GM12878 (cell line): ENCODE data around the gene C10orf71. TPM values are rescaled to one million over a fixed set of nuclear protein-coding genes. Genes with fewer than 3 reads are reported as not detected.

Source experiments
- ATAC-seq: fragments of 200-7000 bp; cut with Tn5 transposase; 3 replicates; pipeline ENCODE4 v1.9.1; 2020; ENCODE audit warnings: mild to moderate bottlenecking, moderate library complexity
- BruUV-seq: library from RNA; stranded (reverse); fragments of 400-500 nt; replicated peaks from 2 replicates; lab custom pipeline; 2021; lab: Mats Ljungman, UMichigan
- CTCF ChIA-PET: fragments of 300-600 bp; sonication (Branson Sonifier 250); formaldehyde crosslinking; extraction: SDS; loops from one replicate; lab custom pipeline; 2021; ENCODE audit warnings: inconsistent platforms; lab: Yijun Ruan, JAX
- POLR2A ChIA-PET: fragments of 350-600 bp; formaldehyde crosslinking; extraction: SDS; loops from one replicate; lab custom pipeline; 2021; ENCODE audit warnings: inconsistent platforms; lab: Charles Lee
- RAD21 ChIA-PET: fragments of 300-600 bp; sonication (Branson Sonifier 250); formaldehyde crosslinking; loops from one replicate; lab custom pipeline; 2023; ENCODE audit warnings: antibody characterized with exemption; ENCODE audit not compliant: unreplicated experiment; lab: Charles Lee
- SMC1A ChIA-PET: fragments of 300-600 bp; sonication (Branson Sonifier 250); formaldehyde crosslinking; loops from one replicate; lab custom pipeline; 2023; ENCODE audit not compliant: unreplicated experiment, uncharacterized antibody; lab: Charles Lee
- DNase-seq: peaks from one replicate; pipeline ENCODE4 v3.0.0-alpha.2; 2011; ENCODE audit warnings: low read depth, low spot score
- FAIRE-seq: peaks from 3 replicates; lab custom pipeline; 2011; peaks lifted over from hg19 to GRCh38; lab: Jason Lieb, UNC
- H2AFZ ChIP-seq: 2 replicates; pipeline ENCODE4 v1.6.0; 2011; ENCODE audit warnings: low read depth, low read length, control low read depth; ENCODE audit not compliant: control insufficient read depth
- H3K27ac ChIP-seq: 2 replicates; pipeline ENCODE4 v1.5.1; 2011; ENCODE audit warnings: control low read depth; ENCODE audit not compliant: control insufficient read depth, insufficient read depth
- H3K27me3 ChIP-seq, 2 experiments: replicated peaks in 1 of 2; 2 replicates each; pipeline versions ENCODE4 v1.6.0 to v1.6.1; 2011; ENCODE audit warnings: low read length in 1 of 2; ENCODE audit not compliant: control insufficient read depth in 2 of 2, insufficient read depth in 2 of 2
- H3K36me3 ChIP-seq, 2 experiments: 2 replicates each; pipeline ENCODE4 v1.5.1; 2011; ENCODE audit warnings: low read length in 1 of 2; ENCODE audit not compliant: control insufficient read depth in 2 of 2, insufficient read depth in 2 of 2
- H3K4me1 ChIP-seq: 2 replicates; pipeline ENCODE4 v1.6.1; 2011; ENCODE audit warnings: mild to moderate bottlenecking, low read length, moderate library complexity, mixed read lengths; ENCODE audit not compliant: control insufficient read depth, insufficient read depth
- H3K4me2 ChIP-seq: 2 replicates; pipeline ENCODE4 v1.6.0; 2011; ENCODE audit warnings: control low read depth; ENCODE audit not compliant: control insufficient read depth, insufficient read depth
- H3K4me3 ChIP-seq: fragments of 200-600 bp; sonication (generic); 2 replicates; pipeline ENCODE4 v1.5.1; 2016
- H3K79me2 ChIP-seq: 2 replicates; pipeline ENCODE4 v1.6.0; 2011; ENCODE audit warnings: low read length; ENCODE audit not compliant: control insufficient read depth, insufficient read depth
- H3K9ac ChIP-seq: 2 replicates; pipeline ENCODE4 v1.8.0; 2011; ENCODE audit warnings: low read length, control low read depth, mixed read lengths; ENCODE audit not compliant: control insufficient read depth, insufficient read depth
- H3K9me3 ChIP-seq: replicated peaks from 3 replicates; pipeline ENCODE4 v1.5.1; 2011; ENCODE audit warnings: mild to moderate bottlenecking, low read length; ENCODE audit not compliant: control insufficient read depth, insufficient read depth
- H4K20me1 ChIP-seq: 2 replicates; pipeline ENCODE4 v1.6.0; 2011; ENCODE audit not compliant: control insufficient read depth, insufficient read depth
- CHD1 ChIP-seq: IDR thresholded peaks from 2 replicates; pipeline ENCODE4 v1.6.1; 2012; ENCODE audit warnings: low read depth, low read length, improper control_type of control experiment
- CTCF ChIP-seq, 3 experiments: IDR thresholded peaks in 2 of 3; conservative IDR thresholded peaks in 1 of 3; 2 replicates each; pipeline ENCODE4 v1.5.1; 2011; ENCODE audit warnings: low read depth in 3 of 3, low read length in 3 of 3, mild to moderate bottlenecking in 3 of 3, control low read depth in 2 of 3, moderate library complexity in 2 of 3, inconsistent platforms in 1 of 3, mixed read lengths in 1 of 3; ENCODE audit not compliant: control insufficient read depth in 2 of 3, insufficient read depth in 1 of 3; ENCODE audit errors: extremely low read depth in 1 of 3
- HDAC6 ChIP-seq: fragments of 200-600 bp; sonication (generic); IDR thresholded peaks from one replicate; pipeline ENCODE4 v1.8.0; 2017; ENCODE audit warnings: antibody characterized with exemption; ENCODE audit not compliant: unreplicated experiment
- KAT2A ChIP-seq: conservative IDR thresholded peaks from 2 replicates; pipeline ENCODE4 v1.6.1; 2011; ENCODE audit warnings: low read depth, low read length; ENCODE audit not compliant: control insufficient read depth
- NR2C2 ChIP-seq: IDR thresholded peaks from 2 replicates; pipeline ENCODE4 v1.6.1; 2011; ENCODE audit warnings: borderline replicate concordance, low read depth; ENCODE audit not compliant: control insufficient read depth, insufficient read length
- NR2F1 ChIP-seq: fragments of 450-650 bp; conservative IDR thresholded peaks from 2 replicates; pipeline ENCODE4 v1.6.1; 2017; ENCODE audit warnings: mild to moderate bottlenecking
- WRNIP1 ChIP-seq: IDR thresholded peaks from 2 replicates; pipeline ENCODE4 v1.6.1; 2011; ENCODE audit warnings: low read depth, low read length, improper control_type of control experiment, borderline replicate concordance
- ZNF24 ChIP-seq: fragments of 450-650 bp; IDR thresholded peaks from 2 replicates; pipeline ENCODE4 v1.6.1; 2017; ENCODE audit warnings: antibody characterized with exemption, mild to moderate bottlenecking
- WGBS: methylation state at CpG from one replicate; pipeline ENCODE4 v1.1.6; 2016; ENCODE audit warnings: low lambda C conversion rate; ENCODE audit not compliant: insufficient replicate concordance, insufficient coverage; ENCODE audit errors: missing lambda C conversion rate; 5-methylcytosine and 5-hydroxymethylcytosine counted together
- in situ Hi-C: fragments of 300-500 bp; cut with MboI; formaldehyde crosslinking; loops from 9 replicates; pipeline ENCODE4 v1.14.3; 2018; ENCODE audit warnings: mixed read lengths
- intact Hi-C: fragments of 100-400 bp; cut with micrococcal nuclease; formaldehyde crosslinking; loops from one replicate; pipeline ENCODE4 v1.14.2; 2022; ENCODE audit not compliant: unreplicated experiment
- polyA plus RNA-seq, 11 experiments: library from polyadenylated mRNA; depleted of rRNA in 4 of 11; unstranded in 6 of 11; stranded (reverse) in 5 of 11; fragments of >200 nt; fragmentation: Nextera tagmentation in 4 of 11; fragmentation: Illumina TruSeq in 1 of 11; extraction: Ambion mirVana in 4 of 11; extraction: Trizol in 1 of 11; gene quantifications; 1 replicate in 1 of 11; 2 replicates in 10 of 11; pipeline versions ENCODE4 v1.2.1 to v1.2.3, GENCODE V29; 2011 to 2016; ENCODE audit warnings: inconsistent platforms in 2 of 11, missing spikeins in 2 of 11, low read depth in 1 of 11
- total RNA-seq, 4 experiments: library from RNA; depleted of rRNA in 3 of 4; stranded (reverse); fragments of >200 nt in 3 of 4; fragmentation: Illumina TruSeq in 1 of 4; extraction: Trizol in 1 of 4; gene quantifications; 2 replicates each; pipeline versions ENCODE4 v1.2.1 to v1.2.3, GENCODE V29; 2013 to 2021

C10orf71 gene
- total and polyA plus RNA-seq, 10 of the 15 experiments (the other 5 are each of a cell fraction or from before 2014, with no cell fraction given), result not detected

GRCh38 chr10:49287689-49288340, 11.2 kb upstream of the C10orf71 start:
- Histone ChIP-seq H3K27me3 (peaks cover 0 to 7% of the 10 kb centered on the region in 2 experiments; a peak in 2 of 4 replicates), H3K9me3 (no peaks in the 10 kb centered on the region), H3K4me3 (no peak overlapping the region), H3K27ac (no peak overlapping the region)
- 33% methylated on average over 8 of the region's 9 CpGs for WGBS
- no peak for DNase-seq
- intact Hi-C loops, result no loop called here
- no TSS peak for BruUV-seq
- ChIA-PET CTCF (no interaction called here), RAD21 (no interaction called here)
- ATAC-seq, result no peak
- TF ChIP-seq ZNF24, result no peak
- no peak for TF ChIP-seq CHD1
- TF ChIP-seq NR2C2, result no peak
- no peak for TF ChIP-seq NR2F1
- no peak for TF ChIP-seq HDAC6
- TF ChIP-seq KAT2A, result no peak
- TF ChIP-seq WRNIP1, result no peak
- TF ChIP-seq CTCF (IDR thresholded peaks at IDR 0.05 in 2 of 3, conservative IDR thresholded peaks at IDR 0.05 in 1 of 3; ENCODE audit: control insufficient read depth in 2 of 3, extremely low read depth in 1 of 3, insufficient read depth in 1 of 3, low read depth in 3 of 3, low read length in 3 of 3), result peak in 1 of 3 experiments; percentile 5; a peak in 1 of 6 replicates
- TF ChIP-seq, all 136 proteins: peak for 1
- H3K79me2 ChIP-seq, result no peaks in the 10 kb centered on the region
- H2AFZ ChIP-seq, result no peak overlapping the region
- ChIA-PET POLR2A (no interaction called here), SMC1A (no interaction called here)
- no peaks in the 10 kb centered on the region for H4K20me1 ChIP-seq
- no peaks in the 10 kb centered on the region for H3K36me3 ChIP-seq
- no peak overlapping the region for H3K9ac ChIP-seq
- in situ Hi-C loops, result no loop called here
- no peak for FAIRE-seq
- H3K4me2 ChIP-seq, result no peak overlapping the region
- H3K4me1 ChIP-seq, result no peaks in the 10 kb centered on the region
